ENCODE data around the gene MACROD2.

MACROD2 gene

GRCh38 chr20:14510341-14510740 lies 515.0 kb downstream of the MACROD2 start:
- no peak for TF ChIP-seq CTCF (IDR thresholded peaks at IDR 0.05; ENCODE audit: borderline replicate concordance, insufficient read depth, low read depth, low read length)
- H3K4me3 ChIP-seq (ENCODE audit: low read depth, low read length), result no peak overlapping the region

- no peak overlapping the region for H3K4me3 ChIP-seq (ENCODE audit: low read depth, low read length)
- no peak for TF ChIP-seq CTCF (IDR thresholded peaks at IDR 0.05; ENCODE audit: borderline replicate concordance, insufficient read depth, low read depth, low read length)
These were observed 517.5 kb downstream of the MACROD2 start for GRCh38 chr20:14512839-14513238.

GRCh38 chr20:14518648-14519047 lies 523.3 kb downstream of the MACROD2 start:
- no peak overlapping the region for H3K4me3 ChIP-seq (ENCODE audit: low read depth, low read length)
- no peak for TF ChIP-seq CTCF (IDR thresholded peaks at IDR 0.05; ENCODE audit: borderline replicate concordance, insufficient read depth, low read depth, low read length)

GRCh38 chr20:14521016-14521415 lies 525.7 kb downstream of the MACROD2 start:
- no peak for TF ChIP-seq CTCF (IDR thresholded peaks at IDR 0.05; ENCODE audit: borderline replicate concordance, insufficient read depth, low read depth, low read length)
- H3K4me3 ChIP-seq (ENCODE audit: low read depth, low read length), result no peak overlapping the region

- no peak overlapping the region for H3K4me3 ChIP-seq (ENCODE audit: low read depth, low read length)
- no peak for TF ChIP-seq CTCF (IDR thresholded peaks at IDR 0.05; ENCODE audit: borderline replicate concordance, insufficient read depth, low read depth, low read length)
These were observed 526.1 kb downstream of the MACROD2 start for GRCh38 chr20:14521436-14521835.

- TF ChIP-seq CTCF (IDR thresholded peaks at IDR 0.05; ENCODE audit: borderline replicate concordance, insufficient read depth, low read depth, low read length), result no peak
- no peak overlapping the region for H3K4me3 ChIP-seq (ENCODE audit: low read depth, low read length)
These were observed 527.3 kb downstream of the MACROD2 start for GRCh38 chr20:14522595-14522994.

GRCh38 chr20:14523090-14523489 lies 527.8 kb downstream of the MACROD2 start:
- no peak overlapping the region for H3K4me3 ChIP-seq (ENCODE audit: low read depth, low read length)
- no peak for TF ChIP-seq CTCF (IDR thresholded peaks at IDR 0.05; ENCODE audit: borderline replicate concordance, insufficient read depth, low read depth, low read length)

Data from GM12875 (cell line).